Stimulated activated CD4-positive, alpha-beta T cell treated with anti-CD3 and anti-CD28 coated beads, Interleukin-4, amount 100 ng/mL, for 24 hours (primary cell): ENCODE data around the gene PFKFB3.
"Not testable (repeated sequence)": the region's sequence is repeated elsewhere in the genome, so short reads cannot be mapped to it uniquely, and the experiment has no call there.

ENCODE experiments used
- DNase-seq: peaks from one replicate; pipeline ENCODE4 v3.0.0-alpha.2; 2020

The PFKFB3 gene

GRCh38 chr10:6203331-6204062 lies 765 bp downstream of the PFKFB3 start:
- peak; percentile 49 for DNase-seq

- peak; percentile 68 for DNase-seq
Measured at GRCh38 chr10:6204063-6204340, 1.3 kb downstream of the PFKFB3 start.

- no peak for DNase-seq
Measured at GRCh38 chr10:6204341-6205191, 1.8 kb downstream of the PFKFB3 start.

GRCh38 chr10:6206486-6206885 lies 3.8 kb downstream of the PFKFB3 start:
- DNase-seq = not testable (repeated sequence)

GRCh38 chr10:6207658-6208057 lies 4.9 kb downstream of the PFKFB3 start:
- DNase-seq = no peak

GRCh38 chr10:6208799-6209235 lies 6.1 kb downstream of the PFKFB3 start:
- no peak for DNase-seq

- DNase-seq = no peak
Measured at GRCh38 chr10:6211341-6211670, 8.6 kb downstream of the PFKFB3 start.

- no peak for DNase-seq
Measured at GRCh38 chr10:6211671-6212635, 9.2 kb downstream of the PFKFB3 start.

GRCh38 chr10:6212806-6213205 lies 10.1 kb downstream of the PFKFB3 start:
- no peak for DNase-seq

- DNase-seq = no peak
Measured at GRCh38 chr10:6213257-6213905, 10.6 kb downstream of the PFKFB3 start.

- DNase-seq = no peak
Measured at GRCh38 chr10:6213908-6214307, 11.2 kb downstream of the PFKFB3 start.

- DNase-seq = no peak
Measured at GRCh38 chr10:6214612-6215011, 11.9 kb downstream of the PFKFB3 start.

- no peak for DNase-seq
Measured at GRCh38 chr10:6215241-6215640, 12.5 kb downstream of the PFKFB3 start.

- DNase-seq = no peak
Measured at GRCh38 chr10:6215683-6216484, 13.2 kb downstream of the PFKFB3 start.

- DNase-seq = no peak
Measured at GRCh38 chr10:6216916-6217315, 14.2 kb downstream of the PFKFB3 start.

GRCh38 chr10:6217611-6218010 lies 14.9 kb downstream of the PFKFB3 start:
- no peak for DNase-seq

GRCh38 chr10:6218692-6219493 lies 16.2 kb downstream of the PFKFB3 start:
- no peak for DNase-seq

GRCh38 chr10:6219494-6219836 lies 16.7 kb downstream of the PFKFB3 start:
- no peak for DNase-seq

GRCh38 chr10:6220418-6221191 lies 17.9 kb downstream of the PFKFB3 start:
- no peak for DNase-seq

GRCh38 chr10:6221192-6221940 lies 18.6 kb downstream of the PFKFB3 start:
- no peak for DNase-seq
